Endothelial cell (in vitro differentiated cells): ENCODE results near the gene LVRN. TPM values are rescaled to one million over a fixed set of nuclear protein-coding genes. Genes with fewer than 3 reads are reported as not detected.

Experiments used
- DNase-seq: peaks from one replicate; pipeline ENCODE4 v3.0.0; 2021; ENCODE audit warnings: low spot score
- H3K27ac Mint-ChIP-seq: one replicate; pipeline ENCODE4 v1.8.0; 2021; ENCODE audit warnings: mixed read lengths, inconsistent platforms; ENCODE audit not compliant: unreplicated experiment
- H3K27me3 Mint-ChIP-seq: one replicate; pipeline ENCODE4 v1.8.0; 2021; ENCODE audit warnings: mild to moderate bottlenecking, moderate library complexity, mixed read lengths, inconsistent platforms; ENCODE audit not compliant: unreplicated experiment
- H3K36me3 Mint-ChIP-seq: one replicate; pipeline ENCODE4 v1.8.0; 2021; ENCODE audit warnings: mild to moderate bottlenecking, low read depth, mixed read lengths, inconsistent platforms; ENCODE audit not compliant: unreplicated experiment
- H3K4me1 Mint-ChIP-seq: one replicate; pipeline ENCODE4 v1.8.0; 2021; ENCODE audit warnings: mild to moderate bottlenecking, mixed read lengths, inconsistent platforms; ENCODE audit not compliant: unreplicated experiment
- H3K4me3 Mint-ChIP-seq: one replicate; pipeline ENCODE4 v1.8.0; 2021; ENCODE audit warnings: mild to moderate bottlenecking, mixed read lengths, inconsistent platforms; ENCODE audit not compliant: unreplicated experiment
- H3K9me3 Mint-ChIP-seq: one replicate; pipeline ENCODE4 v1.8.0; 2021; ENCODE audit warnings: mixed read lengths, inconsistent platforms; ENCODE audit not compliant: unreplicated experiment
- CTCF ChIP-seq: fragments of 200-600 bp; sonication (generic); IDR thresholded peaks from one replicate; pipeline ENCODE4 v1.5.0; 2021; ENCODE audit warnings: antibody characterized with exemption; ENCODE audit not compliant: unreplicated experiment
- total RNA-seq: library from RNA; stranded (reverse); fragmentation: NEBNext Ultra II Directional; extraction: Animal tissue kit (Norgen Biotek cat#: 25700); gene quantifications from one replicate; pipeline ENCODE4 v1.2.1, GENCODE V29; 2021; ENCODE audit not compliant: unreplicated experiment

LVRN gene
- total RNA-seq, 1 donor from 2014 or later, result 1.3 TPM

- no peak overlapping the region for H3K4me3 Mint-ChIP-seq
- no peak for TF ChIP-seq CTCF
- no peak overlapping the region for H3K27ac Mint-ChIP-seq
- H3K4me1 Mint-ChIP-seq, result no peaks in the 10 kb centered on the region
- no peaks in the 10 kb centered on the region for H3K27me3 Mint-ChIP-seq
- no peak for DNase-seq
- H3K9me3 Mint-ChIP-seq, result no peaks in the 10 kb centered on the region
- H3K36me3 Mint-ChIP-seq, result no peaks in the 10 kb centered on the region
These were observed 83.5 kb downstream of the LVRN start for GRCh38 chr5:116045821-116046220.

- no peaks in the 10 kb centered on the region for H3K4me1 Mint-ChIP-seq
- no peak for TF ChIP-seq CTCF
- H3K36me3 Mint-ChIP-seq, result no peaks in the 10 kb centered on the region
- no peak overlapping the region for H3K27ac Mint-ChIP-seq
- H3K9me3 Mint-ChIP-seq, result no peaks in the 10 kb centered on the region
- no peak overlapping the region for H3K4me3 Mint-ChIP-seq
- no peaks in the 10 kb centered on the region for H3K27me3 Mint-ChIP-seq
- no peak for DNase-seq
These were observed 84.0 kb downstream of the LVRN start for GRCh38 chr5:116046261-116046660.

- no peak for DNase-seq
- Mint-ChIP-seq H3K36me3 (no peaks in the 10 kb centered on the region), H3K27ac (no peak overlapping the region), H3K4me1 (no peaks in the 10 kb centered on the region), H3K9me3 (no peaks in the 10 kb centered on the region), H3K27me3 (no peaks in the 10 kb centered on the region), H3K4me3 (no peak overlapping the region)
- TF ChIP-seq CTCF, result no peak
These were observed 84.5 kb downstream of the LVRN start for GRCh38 chr5:116046823-116047222.

GRCh38 chr5:116058346-116058936, 96.2 kb downstream of the LVRN start:
- Mint-ChIP-seq H3K27me3 (no peaks in the 10 kb centered on the region), H3K4me1 (no peaks in the 10 kb centered on the region), H3K9me3 (no peaks in the 10 kb centered on the region), H3K27ac (no peak overlapping the region), H3K36me3 (no peaks in the 10 kb centered on the region), H3K4me3 (no peak overlapping the region)
- TF ChIP-seq CTCF, result no peak
- DNase-seq, result no peak

GRCh38 chr5:116062352-116062751, 100.1 kb downstream of the LVRN start:
- H3K36me3 Mint-ChIP-seq, result no peaks in the 10 kb centered on the region
- DNase-seq, result no peak
- TF ChIP-seq CTCF, result no peak
- no peak overlapping the region for H3K4me3 Mint-ChIP-seq
- H3K27me3 Mint-ChIP-seq, result no peaks in the 10 kb centered on the region
- no peak overlapping the region for H3K27ac Mint-ChIP-seq
- no peaks in the 10 kb centered on the region for H3K4me1 Mint-ChIP-seq
- no peaks in the 10 kb centered on the region for H3K9me3 Mint-ChIP-seq
